LHCN-M2 (cell line): Measurements from ENCODE around the gene TGFBR3. TPM values are rescaled to one million over a fixed set of nuclear protein-coding genes. Genes with fewer than 3 reads are reported as not detected.
A peak's percentile ranks its signal among the peaks of the same experiment; 100 is the strongest.
"Not testable (repeated sequence)": the region's sequence is repeated elsewhere in the genome, so short reads cannot be mapped to it uniquely, and the experiment has no call there.

Source experiments
- DNase-seq: peaks from one replicate; pipeline ENCODE4 v3.0.0-alpha.2; 2012; ENCODE audit warnings: low read depth
- total RNA-seq: library from RNA; depleted of rRNA; stranded (reverse); fragments of >200 nt; gene quantifications from 2 replicates; pipeline ENCODE4 v1.2.3, GENCODE V29; 2014

Gene TGFBR3
- total RNA-seq, 1 experiment from 2014 or later = 2.6 TPM

- no peak for DNase-seq
Measured at GRCh38 chr1:91884459-91885212, 1.3 kb downstream of the TGFBR3 start.

GRCh38 chr1:91883470-91883869 lies 2.5 kb downstream of the TGFBR3 start:
- peak; percentile 46 for DNase-seq

GRCh38 chr1:91881280-91881679 lies 4.7 kb downstream of the TGFBR3 start:
- DNase-seq = no peak

- no peak for DNase-seq
Measured at GRCh38 chr1:91879733-91880132, 6.2 kb downstream of the TGFBR3 start.

GRCh38 chr1:91877574-91878208 lies 8.3 kb downstream of the TGFBR3 start:
- DNase-seq = no peak

- no peak for DNase-seq
Measured at GRCh38 chr1:91876781-91877573, 9.0 kb downstream of the TGFBR3 start.

- no peak for DNase-seq
Measured at GRCh38 chr1:91876040-91876470, 9.9 kb downstream of the TGFBR3 start.

GRCh38 chr1:91874167-91874566 lies 11.8 kb downstream of the TGFBR3 start:
- DNase-seq = no peak

- peak; percentile 10 for DNase-seq
Measured at GRCh38 chr1:91872559-91873081, 13.3 kb downstream of the TGFBR3 start.

- no peak for DNase-seq
Measured at GRCh38 chr1:91872000-91872399, 14.0 kb downstream of the TGFBR3 start.

GRCh38 chr1:91870322-91870721 lies 15.6 kb downstream of the TGFBR3 start:
- no peak for DNase-seq

GRCh38 chr1:91866425-91866824 lies 19.5 kb downstream of the TGFBR3 start:
- DNase-seq = no peak

GRCh38 chr1:91864017-91864700 lies 21.8 kb downstream of the TGFBR3 start:
- DNase-seq = peak; percentile 20

- no peak for DNase-seq
Measured at GRCh38 chr1:91863498-91863897, 22.5 kb downstream of the TGFBR3 start.

GRCh38 chr1:91862120-91862519 lies 23.8 kb downstream of the TGFBR3 start:
- no peak for DNase-seq

- no peak for DNase-seq
Measured at GRCh38 chr1:91857557-91858239, 28.3 kb downstream of the TGFBR3 start.

GRCh38 chr1:91856996-91857395 lies 29.0 kb downstream of the TGFBR3 start:
- no peak for DNase-seq

- DNase-seq = no peak
Measured at GRCh38 chr1:91854852-91855534, 31.0 kb downstream of the TGFBR3 start.

- DNase-seq = no peak
Measured at GRCh38 chr1:91853397-91853796, 32.6 kb downstream of the TGFBR3 start.

GRCh38 chr1:91852011-91852410 lies 33.9 kb downstream of the TGFBR3 start:
- DNase-seq = not testable (repeated sequence)
